NK-92 (cell line): ENCODE measurements around the gene MIP.
"Not testable (repeated sequence)": the region's sequence is repeated elsewhere in the genome, so short reads cannot be mapped to it uniquely, and the experiment has no call there.

Source experiments
- DNase-seq: peaks from one replicate; lab custom pipeline; 2025; ENCODE audit not compliant: unreplicated experiment; lab: John Stamatoyannopoulos, UW

Gene MIP

GRCh38 chr12:56468216-56469006 is 14.0 kb upstream of the MIP start, which contains the start of gene SPRYD4:
SPRYD4 (plus strand) TSS chr12:56468578; CDS start chr12:56468592, 14 bp downstream.
- DNase-seq: peak; percentile 52

- no peak for DNase-seq
Measured at GRCh38 chr12:56462565-56462964, 8.1 kb upstream of the MIP start.

GRCh38 chr12:56461235-56462159 is 7.0 kb upstream of the MIP start:
- no peak for DNase-seq

- no peak for DNase-seq
Measured at GRCh38 chr12:56457817-56458216, 3.4 kb upstream of the MIP start.

GRCh38 chr12:56451147-56451546 is 3.3 kb downstream of the MIP start:
- no peak for DNase-seq

- DNase-seq: no peak
Measured at GRCh38 chr12:56450241-56450640, 4.2 kb downstream of the MIP start.

GRCh38 chr12:56449622-56449984 is 4.9 kb downstream of the MIP start:
- DNase-seq: no peak

GRCh38 chr12:56448860-56449621 is 5.4 kb downstream of the MIP start, which contains the start of gene TIMELESS:
TIMELESS (minus strand) TSS chr12:56449426; CDS start chr12:56434170, 15,256 bp downstream.
- DNase-seq: no peak

GRCh38 chr12:56443208-56443607 is 11.2 kb downstream of the MIP start:
- not testable (repeated sequence) for DNase-seq

GRCh38 chr12:56437430-56438176 is 16.9 kb downstream of the MIP start:
- no peak for DNase-seq

- DNase-seq: no peak
Measured at GRCh38 chr12:56434828-56435227, 19.6 kb downstream of the MIP start.

- DNase-seq: no peak
Measured at GRCh38 chr12:56431850-56432249, 22.6 kb downstream of the MIP start.

- no peak for DNase-seq
Measured at GRCh38 chr12:56431288-56431687, 23.2 kb downstream of the MIP start.

GRCh38 chr12:56425940-56426438 is 28.5 kb downstream of the MIP start:
- no peak for DNase-seq

- DNase-seq: no peak
Measured at GRCh38 chr12:56425193-56425592, 29.3 kb downstream of the MIP start.

GRCh38 chr12:56420411-56420810 is 34.0 kb downstream of the MIP start:
- DNase-seq: no peak

GRCh38 chr12:56417739-56418138 is 36.7 kb downstream of the MIP start:
- no peak for DNase-seq

- no peak for DNase-seq
Measured at GRCh38 chr12:56414401-56414800, 40.1 kb downstream of the MIP start.

- DNase-seq: no peak
Measured at GRCh38 chr12:56413392-56413791, 41.1 kb downstream of the MIP start.
